Esophagus muscularis mucosa (tissue), 4 donors: ENCODE results near the gene MYMK. TPM values are rescaled to one million over a fixed set of nuclear protein-coding genes. Genes with fewer than 3 reads are reported as not detected.

ENCODE experiments used
- DNase-seq: peaks from one replicate; pipeline ENCODE4 v3.0.0-alpha.2; 2017; ENCODE audit errors: extremely low spot score
- H3K27ac ChIP-seq, 4 donors: fragments of 200-600 bp; sonication (generic); replicated peaks in 1 of 4; 1 replicate in 3 of 4; 2 replicates in 1 of 4; pipeline ENCODE4 v1.5.1; 2016 to 2019; ENCODE audit warnings: mild to moderate bottlenecking in 1 of 4
- H3K27me3 ChIP-seq, 4 donors: fragments of 200-600 bp; sonication (generic); one replicate each; pipeline versions ENCODE4 v1.5.1 to v1.6.0; 2016 to 2019
- H3K36me3 ChIP-seq, 4 donors: fragments of 200-600 bp; sonication (generic); one replicate each; pipeline ENCODE4 v1.5.1; 2016 to 2019
- H3K4me1 ChIP-seq, 4 donors: fragments of 200-600 bp; sonication (generic); one replicate each; pipeline ENCODE4 v1.5.1; 2016 to 2019
- H3K4me3 ChIP-seq, 4 donors: fragments of 200-600 bp; sonication (generic); 1 replicate in 2 of 4; 2 replicates in 2 of 4; pipeline ENCODE4 v1.5.1; 2016 to 2019; ENCODE audit warnings: mild to moderate bottlenecking in 4 of 4, moderate library complexity in 1 of 4
- H3K9me3 ChIP-seq, 4 donors: fragments of 200-600 bp; sonication (generic); 1 replicate in 3 of 4; 2 replicates in 1 of 4; pipeline ENCODE4 v1.5.1; 2016 to 2019
- EP300 ChIP-seq: sonication (generic); formaldehyde crosslinking; IDR thresholded peaks from one replicate; pipeline ENCODE4 v1.6.1; 2017; ENCODE audit warnings: antibody characterized with exemption
- POLR2A ChIP-seq: fragments of 450-650 bp; IDR thresholded peaks from one replicate; pipeline ENCODE4 v1.6.1; 2017; ENCODE audit warnings: antibody characterized with exemption, moderate library complexity, mild to moderate bottlenecking, low read depth
- POLR2AphosphoS5 ChIP-seq, 2 donors: sonication (generic); formaldehyde crosslinking; IDR thresholded peaks; one replicate each; pipeline ENCODE4 v1.6.1; 2017; ENCODE audit warnings: antibody characterized with exemption in 2 of 2
- WGBS: methylation state at CpG from one replicate; pipeline ENCODE4 v1.1.5; 2018; 5-methylcytosine and 5-hydroxymethylcytosine counted together
- intact Hi-C: fragments of 100-400 bp; cut with DNase I; formaldehyde crosslinking; loops from one replicate; pipeline ENCODE4 v1.15.1; 2023
- total RNA-seq, 4 donors: library from RNA; depleted of rRNA; stranded (reverse); fragments of >200 nt; gene quantifications; one replicate each; pipeline versions ENCODE4 v1.1.0 to v1.2.1, GENCODE V29; 2016
- TF ChIP-seq, protein P1 (sequence below), 3 experiments: fragments of 200-600 bp in 2 of 3; fragments of 450-650 bp in 1 of 3; sonication (generic) in 2 of 3; IDR thresholded peaks; one replicate each; pipeline ENCODE4 v1.5.1; 2017 to 2019; ENCODE audit warnings: antibody characterized with exemption in 3 of 3, mild to moderate bottlenecking in 2 of 3, moderate library complexity in 1 of 3

Gene MYMK
- total RNA-seq, 4 donors from 2014 or later = not detected

DNA sequence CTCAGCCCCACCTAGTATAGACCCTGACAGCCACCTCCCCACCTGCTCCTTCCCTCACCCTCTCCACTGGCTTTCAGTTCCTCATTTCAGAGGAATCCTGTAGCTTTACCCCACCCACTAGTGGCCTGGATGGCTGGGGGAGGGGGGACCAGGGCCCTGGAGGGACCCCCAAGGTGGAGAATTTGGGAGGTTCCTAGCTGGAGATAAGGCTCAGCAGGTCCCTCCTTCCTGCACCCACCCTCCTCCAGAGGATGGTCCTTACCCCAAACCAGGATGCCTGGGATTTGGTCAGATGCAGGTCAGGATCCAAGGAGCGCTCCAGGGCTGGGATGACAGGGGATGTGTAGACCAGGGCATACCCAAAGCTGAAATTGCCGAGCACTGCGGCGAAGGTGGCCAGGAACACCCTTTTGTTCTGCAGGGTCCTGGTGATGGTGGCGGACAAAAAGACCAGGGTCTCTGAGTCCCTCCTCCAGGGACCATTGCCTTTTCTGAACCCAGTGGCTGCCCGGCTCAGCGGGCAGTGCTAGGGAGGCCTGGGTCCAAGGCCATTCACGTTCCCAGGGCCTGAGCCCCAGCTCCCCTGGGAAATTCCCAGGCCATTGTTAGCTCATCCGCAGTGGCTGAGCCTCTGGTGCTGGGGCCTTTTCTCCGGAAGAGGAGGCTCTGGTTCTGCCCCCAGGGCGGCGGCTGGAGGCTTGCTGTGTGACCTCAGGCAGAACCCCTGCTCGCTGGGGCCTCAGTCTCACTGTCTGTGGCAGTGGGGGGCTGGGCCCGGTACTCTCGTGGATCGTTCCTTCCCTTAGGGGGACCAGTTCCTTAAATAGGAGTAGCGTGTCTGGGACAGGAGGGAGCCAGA, 46.5 kb downstream of the MYMK start:
- intact Hi-C loops = no loop called here
- TF ChIP-seq, protein P1, sequence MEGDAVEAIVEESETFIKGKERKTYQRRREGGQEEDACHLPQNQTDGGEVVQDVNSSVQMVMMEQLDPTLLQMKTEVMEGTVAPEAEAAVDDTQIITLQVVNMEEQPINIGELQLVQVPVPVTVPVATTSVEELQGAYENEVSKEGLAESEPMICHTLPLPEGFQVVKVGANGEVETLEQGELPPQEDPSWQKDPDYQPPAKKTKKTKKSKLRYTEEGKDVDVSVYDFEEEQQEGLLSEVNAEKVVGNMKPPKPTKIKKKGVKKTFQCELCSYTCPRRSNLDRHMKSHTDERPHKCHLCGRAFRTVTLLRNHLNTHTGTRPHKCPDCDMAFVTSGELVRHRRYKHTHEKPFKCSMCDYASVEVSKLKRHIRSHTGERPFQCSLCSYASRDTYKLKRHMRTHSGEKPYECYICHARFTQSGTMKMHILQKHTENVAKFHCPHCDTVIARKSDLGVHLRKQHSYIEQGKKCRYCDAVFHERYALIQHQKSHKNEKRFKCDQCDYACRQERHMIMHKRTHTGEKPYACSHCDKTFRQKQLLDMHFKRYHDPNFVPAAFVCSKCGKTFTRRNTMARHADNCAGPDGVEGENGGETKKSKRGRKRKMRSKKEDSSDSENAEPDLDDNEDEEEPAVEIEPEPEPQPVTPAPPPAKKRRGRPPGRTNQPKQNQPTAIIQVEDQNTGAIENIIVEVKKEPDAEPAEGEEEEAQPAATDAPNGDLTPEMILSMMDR (IDR thresholded peaks at IDR 0.05) = no peak
- TF ChIP-seq POLR2A = no peak
- TF ChIP-seq POLR2AphosphoS5 (IDR thresholded peaks at IDR 0.05) = no peak
- no peak for TF ChIP-seq EP300
- WGBS = 17% methylated on average over 7 of the region's 17 CpGs

DNA sequence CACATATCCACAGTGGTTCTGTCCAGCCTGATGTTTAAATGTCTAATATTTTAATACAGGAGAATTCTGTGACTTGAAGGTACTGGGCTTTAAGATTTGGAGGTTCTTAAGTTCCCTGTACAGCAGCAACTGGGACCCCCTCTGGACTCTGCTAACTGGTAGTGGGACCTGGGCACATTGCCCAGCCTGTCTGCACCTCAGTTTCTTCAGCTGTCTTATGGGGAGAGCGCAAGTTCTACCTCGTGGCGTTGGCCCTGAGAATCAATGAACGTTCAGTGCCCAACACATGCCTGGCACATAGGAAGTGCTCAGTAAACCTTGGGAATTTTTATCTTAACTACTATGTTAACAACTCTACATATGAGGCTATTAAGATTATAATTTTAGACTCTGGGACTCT, 47.3 kb downstream of the MYMK start:
- Histone ChIP-seq H3K4me3 (no peak overlapping the region), H3K27me3 (no peaks in the 10 kb centered on the region), H3K27ac (no peak overlapping the region), H3K4me1 (peaks cover 20 to 26% (median 24%) of the 10 kb centered on the region in 4 donors), H3K36me3 (peaks cover 4 to 40% (median 19%) of the 10 kb centered on the region in 4 donors), H3K9me3 (no peaks in the 10 kb centered on the region)
- 95% methylated on average over 4 of the region's 4 CpGs for WGBS
- DNase-seq = no peak
- TF ChIP-seq EP300 (no peak), POLR2A (no peak), POLR2AphosphoS5 (IDR thresholded peaks at IDR 0.05) (no peak)
- TF ChIP-seq, protein P1 (IDR thresholded peaks at IDR 0.05) = no peak
- intact Hi-C loops = no loop called here

More for the DNA sequence above, 46.5 kb downstream of the MYMK start:
- Histone ChIP-seq H3K36me3 (peaks cover 4 to 35% (median 17%) of the 10 kb centered on the region in 4 donors), H3K4me1 (peaks cover 20 to 26% (median 24%) of the 10 kb centered on the region in 4 donors), H3K9me3 (no peaks in the 10 kb centered on the region), H3K4me3 (peak overlapping the region; percentile 62 to 74 (median 64)), H3K27me3 (no peaks in the 10 kb centered on the region), H3K27ac (peak overlapping the region; percentile 67 to 75 (median 72))
- DNase-seq = no peak

DNA sequence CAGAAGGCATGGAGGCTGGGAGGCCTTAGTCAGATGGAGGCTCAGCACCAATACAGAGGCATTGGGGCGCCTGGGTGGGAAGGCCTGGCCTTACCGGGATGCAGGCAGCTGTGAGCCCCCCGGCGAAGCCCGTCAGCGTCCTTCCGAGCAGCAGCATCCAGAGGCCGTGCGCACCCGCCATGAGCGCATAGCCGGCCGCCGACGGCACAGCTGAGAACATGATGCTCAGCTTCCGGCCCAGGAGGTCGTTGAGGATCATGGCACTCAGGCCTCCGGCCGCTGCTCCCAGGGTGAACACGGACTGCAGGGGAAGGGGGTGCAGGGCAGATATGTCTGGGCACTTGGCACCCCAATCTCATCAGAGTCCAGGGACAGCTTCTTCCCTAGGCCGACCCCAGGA, 47.8 kb downstream of the MYMK start:
- H3K9me3 ChIP-seq = no peaks in the 10 kb centered on the region
- DNase-seq = no peak
- H3K4me3 ChIP-seq = no peak overlapping the region
- intact Hi-C loops = no loop called here
- no peak overlapping the region for H3K27ac ChIP-seq
- TF ChIP-seq EP300 = no peak
- no peaks in the 10 kb centered on the region for H3K27me3 ChIP-seq
- H3K4me1 ChIP-seq = peaks cover 20 to 26% (median 24%) of the 10 kb centered on the region in 4 donors
- 100% methylated on average over 3 of the region's 21 CpGs for WGBS
- peaks cover 4 to 43% (median 22%) of the 10 kb centered on the region in 4 donors for H3K36me3 ChIP-seq

DNA sequence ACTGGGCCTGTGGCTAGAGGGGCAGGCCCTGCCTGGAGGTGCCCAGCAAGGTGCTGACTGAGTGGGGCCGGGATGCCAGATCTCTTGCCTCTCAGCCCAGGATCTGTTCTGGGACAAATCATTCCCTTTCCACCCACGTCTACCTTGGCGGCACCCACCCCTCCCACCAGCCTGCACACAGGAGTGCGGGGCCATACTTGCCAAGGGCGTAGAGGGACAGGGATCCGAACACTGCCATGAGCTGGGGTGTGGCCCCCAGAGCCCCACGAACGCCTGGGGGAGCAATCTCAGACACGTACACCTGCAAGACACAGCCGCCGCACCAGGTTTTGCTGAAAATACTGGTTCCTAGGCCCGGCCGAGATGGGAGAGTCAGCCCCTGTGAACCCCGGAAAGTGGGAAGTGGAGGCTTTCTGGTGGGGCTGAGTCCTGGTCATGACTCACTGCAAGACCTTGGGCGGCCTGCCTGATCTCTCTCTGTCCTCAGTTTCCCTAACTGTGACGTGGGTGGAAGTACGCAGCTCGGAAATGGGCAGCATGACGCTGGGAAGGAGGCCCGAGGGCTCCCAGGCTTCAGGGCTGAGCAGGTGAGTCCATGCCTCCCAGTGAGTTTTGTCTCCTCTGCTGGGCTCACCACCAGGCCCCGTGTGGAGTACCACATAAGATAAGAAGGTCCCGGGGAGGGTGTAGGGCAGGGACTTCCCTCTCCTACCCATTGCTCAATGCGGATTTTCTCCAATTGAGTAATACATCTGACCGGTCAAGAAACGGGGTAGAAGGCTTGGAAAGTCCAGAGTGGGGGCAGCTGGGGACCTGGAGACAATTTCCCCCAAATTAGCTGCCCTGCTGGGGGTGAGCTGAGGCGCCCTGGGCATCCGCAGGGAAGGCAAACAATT, 48.5 kb downstream of the MYMK start:
- no peak overlapping the region for H3K4me3 ChIP-seq
- intact Hi-C loops = no loop called here
- no peaks in the 10 kb centered on the region for H3K9me3 ChIP-seq
- H3K36me3 ChIP-seq = peaks cover 4 to 43% (median 22%) of the 10 kb centered on the region in 4 donors
- no peak overlapping the region for H3K27ac ChIP-seq
- H3K4me1 ChIP-seq = peaks cover 20 to 26% (median 24%) of the 10 kb centered on the region in 4 donors
- WGBS = 92% methylated on average over 24 of the region's 27 CpGs
- no peak for DNase-seq
- TF ChIP-seq POLR2A = no peak
- TF ChIP-seq, protein P1 (IDR thresholded peaks at IDR 0.05) = no peak
- no peak for TF ChIP-seq POLR2AphosphoS5 (IDR thresholded peaks at IDR 0.05)
- no peak for TF ChIP-seq EP300
- H3K27me3 ChIP-seq = no peaks in the 10 kb centered on the region
